ENCODE measurements around the gene HCFC1R1.

HCFC1R1 gene

GRCh38 chr16:2992383-2993081 lies 31.2 kb downstream of the HCFC1R1 start:
- no peak for DNase-seq

DNA sequence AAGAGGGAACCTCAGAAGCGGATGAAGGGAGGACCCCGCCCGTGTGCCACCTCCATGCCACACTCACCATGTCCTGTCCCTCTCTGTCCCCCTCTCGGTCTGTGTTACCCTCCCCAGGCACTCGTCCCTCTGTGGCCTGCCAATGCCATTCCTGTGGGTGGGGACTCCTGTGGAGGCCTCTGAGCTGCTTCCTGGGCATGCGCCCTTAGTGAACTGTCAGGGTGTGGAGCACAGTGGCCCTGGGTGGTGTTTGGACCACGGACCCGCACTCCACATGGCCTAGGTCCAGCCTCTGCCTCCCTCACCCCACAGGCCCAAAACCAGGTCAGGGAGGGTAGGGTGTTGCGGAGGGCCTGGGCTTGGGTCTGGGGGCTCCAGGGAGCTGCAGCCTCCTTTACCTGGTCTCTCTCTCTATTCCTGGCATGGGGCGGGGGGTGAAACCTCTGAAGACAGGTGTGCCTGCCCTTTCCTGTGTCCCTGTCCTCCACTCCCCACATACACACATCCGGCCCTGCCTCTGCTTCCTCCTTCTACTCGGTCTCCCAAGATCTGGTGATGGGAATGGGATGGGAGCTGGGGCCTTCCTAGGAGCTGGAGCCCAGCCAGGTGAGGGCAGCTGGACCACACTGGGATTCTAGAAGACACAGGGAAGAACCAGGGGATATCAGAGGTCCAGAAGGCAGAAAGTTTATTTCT lies 32.0 kb downstream of the HCFC1R1 start:
- DNase-seq, result no peak

DNA sequence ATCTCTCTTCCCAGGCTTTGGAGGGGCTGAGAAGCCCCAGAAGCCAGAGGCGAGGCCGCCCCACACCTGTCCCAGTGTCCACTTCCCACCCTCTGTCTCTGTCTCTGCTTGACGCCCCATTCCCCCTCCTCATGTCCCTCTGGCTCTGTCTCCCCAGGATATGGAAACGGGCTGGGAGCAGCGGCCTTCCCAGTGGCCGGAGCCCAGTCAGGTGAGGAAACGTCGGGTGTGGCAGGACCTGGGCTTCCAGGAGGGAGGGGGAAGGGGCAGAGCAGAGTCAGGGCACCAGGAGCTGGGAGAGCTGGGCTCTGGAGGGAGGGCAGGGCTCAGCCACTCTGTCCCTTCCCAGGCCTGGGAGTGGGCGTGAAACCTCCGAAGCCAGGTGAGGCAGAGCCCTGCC lies 32.9 kb downstream of the HCFC1R1 start:
- DNase-seq, result no peak

DNA sequence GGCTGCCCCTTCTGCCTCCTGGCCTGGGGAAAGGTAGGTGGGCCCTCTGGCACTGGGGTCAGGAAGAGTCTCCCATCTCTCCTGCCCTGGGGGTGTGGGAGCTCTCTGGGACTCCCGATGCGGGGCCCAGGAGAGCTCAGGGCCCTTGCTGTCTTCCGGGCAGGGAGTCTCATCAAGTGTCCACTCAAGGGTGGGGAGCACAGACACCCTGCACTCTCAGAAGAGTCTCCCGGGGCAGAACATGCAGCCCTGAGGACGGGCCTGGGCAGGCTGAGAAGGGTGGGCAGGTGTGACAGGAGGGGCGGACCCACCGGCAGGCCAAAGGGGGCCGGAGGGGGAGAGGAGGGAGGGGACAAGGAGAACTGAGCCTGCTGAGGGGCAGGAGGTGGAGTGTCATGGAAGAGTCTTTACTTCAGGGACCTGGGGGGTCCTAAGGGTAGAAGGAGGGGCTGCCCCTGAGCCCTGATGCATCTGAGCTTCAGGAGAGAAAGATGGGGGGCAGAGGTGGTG lies 35.1 kb downstream of the HCFC1R1 start:
- no peak for DNase-seq

GRCh38 chr16:2987833-2988232 lies 35.9 kb downstream of the HCFC1R1 start:
- DNase-seq, result no peak

DNA sequence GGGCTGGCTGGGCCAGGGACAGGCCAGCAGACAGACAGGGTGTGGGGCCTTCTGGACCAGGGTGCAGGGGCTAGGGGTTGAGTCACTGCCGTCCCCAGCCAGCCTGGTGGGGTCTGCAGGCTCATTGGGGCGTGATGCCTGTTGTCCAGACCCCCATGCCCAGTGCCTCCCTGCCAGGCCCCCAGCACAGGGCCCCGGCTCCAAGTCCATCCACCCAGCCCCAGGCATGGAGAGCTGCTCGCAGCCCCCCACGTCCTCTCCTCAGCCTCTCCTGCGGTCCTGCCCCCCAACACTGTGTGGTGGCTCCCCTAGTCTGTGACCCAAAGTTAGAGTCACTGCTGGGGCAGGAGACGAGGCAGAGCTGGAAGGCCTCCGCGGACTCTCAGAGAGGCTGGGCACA lies 36.5 kb downstream of the HCFC1R1 start:
- no peak for DNase-seq

- DNase-seq, result no peak
Observed at GRCh38 chr16:2986623-2987188, 37.0 kb downstream of the HCFC1R1 start.

GRCh38 chr16:2985893-2986355 lies 37.8 kb downstream of the HCFC1R1 start:
- DNase-seq, result no peak

DNA sequence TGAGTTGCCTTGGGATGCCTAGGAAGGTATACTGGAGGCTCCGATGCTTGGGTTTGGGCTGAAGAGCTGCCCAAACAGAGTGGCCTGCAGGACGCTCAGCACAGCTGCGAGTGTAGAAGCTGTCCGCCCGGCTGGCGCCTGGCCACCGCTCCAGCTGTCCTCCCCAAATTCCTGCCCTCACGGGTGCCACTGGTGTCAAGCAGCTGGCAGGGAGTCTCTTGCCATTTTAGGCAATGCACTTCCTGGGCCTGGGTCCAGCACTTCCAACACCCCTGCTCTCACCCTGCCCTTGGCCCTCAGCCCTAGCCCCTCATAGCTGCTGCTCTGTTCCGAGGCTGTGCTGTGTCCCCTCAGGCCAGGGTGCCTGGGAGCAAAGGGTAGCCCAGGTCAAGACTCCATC lies 38.3 kb downstream of the HCFC1R1 start:
- no peak for DNase-seq

DNA sequence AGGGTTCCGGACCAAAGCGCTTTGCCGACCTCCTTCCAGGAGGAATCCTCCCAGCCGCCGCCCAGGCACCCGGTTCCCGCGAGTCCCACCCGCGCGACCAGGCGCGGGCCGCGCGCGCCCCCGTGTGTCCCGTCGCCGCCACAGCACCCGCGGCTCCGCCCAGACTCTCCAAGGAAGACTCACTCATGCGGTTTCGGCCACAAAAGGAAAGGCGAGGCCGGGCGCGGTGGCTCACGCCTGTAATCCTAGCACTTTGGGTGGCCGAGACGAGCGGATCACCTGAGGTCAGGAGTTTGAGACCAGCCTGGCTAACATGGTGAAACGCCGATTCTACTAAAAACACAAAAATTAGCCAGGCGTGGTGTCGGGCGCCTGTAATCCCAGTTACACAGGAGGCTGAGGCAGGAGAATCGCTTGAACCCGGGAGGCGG lies 40.0 kb downstream of the HCFC1R1 start:
- DNase-seq, result peak; percentile 47 to 50

DNA sequence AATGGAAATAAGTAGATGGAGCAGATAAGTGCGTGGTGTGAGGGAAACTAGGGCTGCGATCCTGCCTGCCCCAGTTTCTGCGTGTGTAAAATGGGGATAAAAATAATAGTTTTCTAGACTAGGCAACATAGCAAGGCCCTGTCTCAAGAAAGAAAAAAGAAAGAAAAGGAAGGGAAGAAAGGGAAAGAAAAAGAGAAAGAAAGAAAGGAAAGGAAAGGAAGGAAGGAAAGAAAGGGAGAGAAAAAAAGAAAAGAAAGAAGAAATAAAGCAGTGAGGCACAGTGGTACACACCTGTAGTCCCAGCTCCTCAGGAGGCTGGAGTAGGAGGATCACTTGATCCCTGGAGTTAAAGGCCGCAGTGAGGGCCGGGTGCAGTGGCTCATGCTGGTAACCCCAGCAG lies 41.3 kb downstream of the HCFC1R1 start:
- no peak for DNase-seq

DNA sequence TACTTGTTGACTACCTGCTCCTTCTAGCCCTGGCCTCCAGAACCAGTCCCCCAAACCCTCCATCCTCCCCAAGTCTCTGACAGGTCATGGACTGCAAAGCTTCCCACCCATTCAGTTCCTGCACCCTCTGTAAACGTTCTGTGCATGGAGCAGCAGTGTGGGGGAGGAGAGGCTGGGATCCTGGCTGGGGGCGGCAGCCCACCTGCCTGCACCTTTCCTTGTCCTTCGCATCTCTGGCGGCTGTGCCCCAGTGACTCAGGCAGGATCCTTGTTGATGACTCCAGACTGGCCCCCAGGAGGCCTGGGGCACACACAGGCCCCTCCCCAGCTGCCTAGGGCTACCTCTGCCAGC lies 41.9 kb downstream of the HCFC1R1 start:
- no peak for DNase-seq

- no peak for DNase-seq
Observed at GRCh38 chr16:2981177-2981898, 42.4 kb downstream of the HCFC1R1 start.

GRCh38 chr16:2980227-2981176 lies 43.2 kb downstream of the HCFC1R1 start, which contains the start of gene PKMYT1:
PKMYT1 (minus strand) TSS chr16:2980446; CDS start chr16:2979657, 789 bp downstream.
- DNase-seq, result peak; percentile 84 to 85

GRCh38 chr16:2979669-2980226 lies 44.0 kb downstream of the HCFC1R1 start:
- peak in 1 of 2 experiments; percentile 26 for DNase-seq

- no peak for DNase-seq
Observed at GRCh38 chr16:2977440-2977839, 46.3 kb downstream of the HCFC1R1 start.

DNA sequence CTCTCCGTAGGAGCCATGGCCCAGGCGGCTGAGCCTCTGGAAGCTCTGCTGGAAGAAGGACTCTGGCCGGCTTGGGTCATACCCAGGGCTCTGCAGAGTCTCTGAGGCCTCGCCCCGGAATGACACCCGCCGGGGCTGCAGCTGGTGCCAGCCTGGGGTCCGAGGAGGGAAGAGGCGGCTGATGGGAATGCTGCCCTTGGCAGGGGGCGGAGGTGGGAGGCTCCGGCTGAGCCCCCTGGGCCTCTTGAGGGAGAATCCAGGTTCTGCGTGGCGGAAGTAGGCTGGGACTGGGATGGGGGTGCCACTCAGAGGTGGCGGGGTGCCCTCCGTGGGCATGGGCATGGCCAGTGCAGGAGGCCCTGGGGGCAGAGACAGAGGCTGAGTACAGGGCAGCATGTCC lies 47.1 kb downstream of the HCFC1R1 start:
- DNase-seq, result no peak

DNA sequence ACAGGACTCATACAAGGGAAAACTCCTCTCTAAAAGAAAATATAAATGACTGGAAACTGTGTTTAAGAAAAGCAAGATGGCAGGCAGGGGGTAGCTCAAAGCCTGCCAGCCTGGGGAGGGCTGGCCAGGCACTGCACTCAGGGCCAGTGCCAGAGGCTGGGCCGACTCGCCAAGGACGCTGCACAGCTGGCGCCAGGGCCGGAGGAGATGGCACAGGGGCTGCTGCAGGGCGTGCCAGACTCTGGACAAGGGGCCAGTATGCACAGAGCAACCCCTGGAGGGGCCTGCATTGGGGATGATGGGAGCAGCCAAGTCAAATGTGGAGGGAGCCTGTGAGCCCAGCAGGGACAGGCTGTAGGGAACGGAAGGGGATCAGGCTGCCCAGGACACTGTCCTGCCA lies 47.5 kb downstream of the HCFC1R1 start:
- DNase-seq, result no peak

- DNase-seq, result no peak
Observed at GRCh38 chr16:2975161-2975795, 48.5 kb downstream of the HCFC1R1 start.

GRCh38 chr16:2974319-2975056 lies 49.3 kb downstream of the HCFC1R1 start:
- DNase-seq, result no peak
